ENCODE measurements around the gene RUNX1. TPM values are rescaled to one million over a fixed set of nuclear protein-coding genes. Genes with fewer than 3 reads are reported as not detected.
A peak's percentile ranks its signal among the peaks of the same experiment; 100 is the strongest.

Gene RUNX1
- polyA plus RNA-seq, 3 donors: 6.2 to 49.7 (median 8.7) TPM

DNA sequence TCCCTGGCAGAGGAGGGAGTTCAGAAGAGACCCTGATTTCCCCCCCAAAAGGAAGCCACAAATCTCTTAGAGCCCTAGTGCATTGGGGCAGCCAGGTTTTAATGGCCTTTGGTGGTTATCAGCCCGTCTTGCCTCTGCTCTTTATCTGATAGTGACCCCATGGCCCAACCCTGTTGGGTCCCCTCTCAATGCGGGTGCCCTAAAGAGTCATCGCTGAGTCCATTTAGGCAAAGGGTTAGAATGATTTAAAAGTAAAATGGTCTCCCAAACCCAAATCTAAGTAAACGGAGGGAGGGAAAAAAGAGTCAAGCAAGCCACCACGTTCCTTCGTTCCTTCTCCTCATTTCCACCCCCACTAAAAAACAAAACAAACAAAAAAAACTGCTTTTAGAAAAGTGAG is 164.0 kb downstream of the RUNX1 start:
- no peak for TF ChIP-seq CTCF (IDR thresholded peaks at IDR 0.05)
- Histone ChIP-seq H3K9me3 (replicated peaks in 1 of 2; ENCODE audit: control insufficient read depth in 1 of 2, insufficient read depth in 1 of 2, low read length in 2 of 2) (no peaks in the 10 kb centered on the region), H3K36me3 (replicated peaks in 1 of 2; ENCODE audit: control insufficient read depth in 1 of 2, insufficient read depth in 2 of 2, low read length in 2 of 2) (peaks cover 5 to 6% of the 10 kb centered on the region in 2 donors), H3K4me3 (replicated peaks in 1 of 3; ENCODE audit: low read depth in 2 of 3, low read length in 3 of 3) (peak overlapping the region; percentile 73 to 96 (median 87)), H3K27ac (ENCODE audit: low read depth in 1 of 2, low read length in 2 of 2) (peak overlapping the region; percentile 22 to 98), H3K27me3 (ENCODE audit: control insufficient read depth in 2 of 2, insufficient read depth in 2 of 2, low read length in 2 of 2) (no peaks in the 10 kb centered on the region), H2AFZ (ENCODE audit: insufficient read depth, low read depth, low read length, poor library complexity, severe bottlenecking) (no peak overlapping the region), H4K20me1 (ENCODE audit: insufficient read depth, low read length) (peaks cover 69% of the 10 kb centered on the region), H3K9ac (ENCODE audit: insufficient read depth, low read length, poor library complexity, severe bottlenecking) (peak overlapping the region; percentile 99), H3K4me2 (replicated peaks; ENCODE audit: extremely low read depth, low read length, poor library complexity, severe bottlenecking) (peak overlapping the region; percentile 87), H3K4me1 (ENCODE audit: control insufficient read depth in 1 of 2, insufficient read depth in 2 of 2, low read length in 2 of 2) (peaks cover 40 to 52% of the 10 kb centered on the region in 2 donors), H3K79me2 (ENCODE audit: insufficient read depth, low read length) (peaks cover 89% of the 10 kb centered on the region)
- Mint-ChIP-seq H3K9me3 (peaks cover 0 to 2% (median 0%) of the 10 kb centered on the region in 7 donors), H3K4me1 (peaks cover 47% of the 10 kb centered on the region), H3K4me3 (peak overlapping the region; percentile 95 to 98), H3K36me3 (peaks cover 5 to 17% of the 10 kb centered on the region in 2 donors), H3K27me3 (ENCODE audit: low read depth in 3 of 3) (peaks cover 0 to 3% (median 0%) of the 10 kb centered on the region in 3 donors), H3K27ac (peak overlapping the region; percentile 72 to 99 (median 94))
- no CpG with 5 or more reads among the region's 6 CpGs for WGBS (ENCODE audit: insufficient coverage)
- DNase-seq: peak in 1 of 3 donors; percentile 21
- intact Hi-C loops (cut with micrococcal nuclease): loop anchor here (5.0 kb wide), 4 partner anchors 78 to 1047 kb away; no protein-coding TSS in a partner anchor

DNA sequence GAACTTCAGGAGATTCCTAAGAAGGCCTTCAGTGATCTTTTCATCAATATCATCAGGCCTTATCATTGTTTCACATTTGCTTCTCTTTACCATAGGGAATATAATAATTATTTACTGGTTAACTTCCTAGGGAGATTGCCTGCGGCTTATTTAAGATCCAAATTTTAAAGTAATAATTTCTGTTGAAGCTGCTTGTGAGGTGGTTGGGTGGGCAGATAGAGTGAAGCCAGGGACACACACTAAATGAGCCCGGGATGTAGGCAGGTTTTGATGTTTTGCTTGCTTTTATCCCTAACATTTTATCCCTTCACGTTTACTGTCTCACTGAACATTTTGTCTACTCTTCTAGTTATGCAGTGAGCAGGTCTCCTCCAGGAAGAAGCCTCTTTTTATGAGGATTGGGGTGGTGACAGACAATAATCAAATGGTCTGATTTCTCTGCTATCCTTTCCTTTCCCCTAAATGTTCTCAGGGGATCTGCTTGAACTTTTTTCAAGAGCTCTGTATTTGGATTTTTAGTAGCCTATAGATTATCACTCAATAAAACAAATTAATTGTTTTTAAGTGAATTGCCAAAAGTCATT is 164.7 kb downstream of the RUNX1 start:
- no peak overlapping the region for H2AFZ ChIP-seq (ENCODE audit: insufficient read depth, low read depth, low read length, poor library complexity, severe bottlenecking)
- Mint-ChIP-seq H3K4me1 (peaks cover 52% of the 10 kb centered on the region), H3K9me3 (peaks cover 0 to 2% (median 0%) of the 10 kb centered on the region in 7 donors), H3K27ac (peak overlapping the region; percentile 78 to 99 (median 96)), H3K27me3 (ENCODE audit: low read depth in 3 of 3) (peaks cover 0 to 3% (median 0%) of the 10 kb centered on the region in 3 donors), H3K36me3 (peaks cover 12 to 24% of the 10 kb centered on the region in 2 donors), H3K4me3 (peak overlapping the region; percentile 79 to 98)
- no CpG with 5 or more reads among the region's 3 CpGs for WGBS (ENCODE audit: insufficient coverage)
- peaks cover 76% of the 10 kb centered on the region for H4K20me1 ChIP-seq (ENCODE audit: insufficient read depth, low read length)
- peak overlapping the region; percentile 87 for H3K4me2 ChIP-seq (replicated peaks; ENCODE audit: extremely low read depth, low read length, poor library complexity, severe bottlenecking)
- H3K9ac ChIP-seq (ENCODE audit: insufficient read depth, low read length, poor library complexity, severe bottlenecking): peak overlapping the region; percentile 99
- H3K27me3 ChIP-seq (ENCODE audit: control insufficient read depth in 2 of 2, insufficient read depth in 2 of 2, low read length in 2 of 2): no peaks in the 10 kb centered on the region
- H3K4me1 ChIP-seq (ENCODE audit: control insufficient read depth in 1 of 2, insufficient read depth in 2 of 2, low read length in 2 of 2): peaks cover 40 to 51% of the 10 kb centered on the region in 2 donors
- peaks cover 90% of the 10 kb centered on the region for H3K79me2 ChIP-seq (ENCODE audit: insufficient read depth, low read length)
- intact Hi-C loops (cut with micrococcal nuclease): loop anchor here in 1 of 2 donors (5.0 kb wide), 1 partner anchor 47 kb away; no protein-coding TSS in a partner anchor
- H3K9me3 ChIP-seq (replicated peaks in 1 of 2; ENCODE audit: control insufficient read depth in 1 of 2, insufficient read depth in 1 of 2, low read length in 2 of 2): no peaks in the 10 kb centered on the region
- peaks cover 11 to 13% of the 10 kb centered on the region in 2 donors for H3K36me3 ChIP-seq (replicated peaks in 1 of 2; ENCODE audit: control insufficient read depth in 1 of 2, insufficient read depth in 2 of 2, low read length in 2 of 2)
- no peak for DNase-seq
- peak overlapping the region in 1 of 2 donors; percentile 98 for H3K27ac ChIP-seq (ENCODE audit: low read depth in 1 of 2, low read length in 2 of 2)
- TF ChIP-seq CTCF (IDR thresholded peaks at IDR 0.05): no peak
- H3K4me3 ChIP-seq (replicated peaks in 1 of 3; ENCODE audit: low read depth in 2 of 3, low read length in 3 of 3): peak overlapping the region; percentile 22 to 96 (median 87)
